Cerebellar cortex (tissue), 1 donor: ENCODE data around the gene CASQ1.
A peak's percentile ranks its signal among the peaks of the same experiment; 100 is the strongest.

Experiments
- DNase-seq: peaks from one replicate; pipeline ENCODE4 v3.0.0-alpha.2; 2015; ENCODE audit warnings: low spot score

Gene CASQ1

DNA sequence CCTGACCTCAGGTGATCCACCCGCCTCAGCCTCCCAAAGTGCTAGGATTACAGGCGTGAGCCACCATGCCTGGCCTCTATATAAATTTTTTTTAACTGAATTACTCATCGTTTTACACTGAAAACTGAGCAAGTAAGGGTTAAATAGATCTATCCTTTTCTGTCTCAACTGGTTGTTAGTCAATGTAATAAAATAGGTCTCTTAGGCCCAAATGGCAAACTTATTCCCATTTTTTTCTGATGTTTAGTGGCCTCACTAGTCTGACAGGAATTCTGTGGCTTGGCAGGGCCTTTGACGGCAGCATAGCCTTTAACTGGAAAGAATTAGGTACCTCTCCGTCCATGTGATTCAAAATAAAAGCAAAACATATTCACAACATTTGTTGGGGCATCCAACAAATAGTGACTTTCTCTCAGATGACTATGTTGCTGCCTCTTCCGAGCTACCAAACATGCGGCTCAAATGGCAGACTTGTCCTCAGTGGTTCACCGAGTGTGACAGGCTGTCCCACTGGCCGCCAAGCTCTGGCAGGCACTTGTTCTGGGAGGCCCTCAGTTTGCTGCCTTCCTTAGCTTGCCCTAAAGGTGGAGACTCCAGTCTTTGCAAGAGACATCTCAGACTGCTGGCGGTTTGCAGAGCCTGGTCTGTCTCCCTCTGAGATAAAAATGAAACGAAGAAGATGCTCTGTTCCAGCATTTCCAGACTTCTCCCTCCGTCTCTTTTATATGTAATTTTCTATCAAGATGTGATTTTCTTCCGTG lies 21.6 kb upstream of the CASQ1 start:
- peak; percentile 81 for DNase-seq

DNA sequence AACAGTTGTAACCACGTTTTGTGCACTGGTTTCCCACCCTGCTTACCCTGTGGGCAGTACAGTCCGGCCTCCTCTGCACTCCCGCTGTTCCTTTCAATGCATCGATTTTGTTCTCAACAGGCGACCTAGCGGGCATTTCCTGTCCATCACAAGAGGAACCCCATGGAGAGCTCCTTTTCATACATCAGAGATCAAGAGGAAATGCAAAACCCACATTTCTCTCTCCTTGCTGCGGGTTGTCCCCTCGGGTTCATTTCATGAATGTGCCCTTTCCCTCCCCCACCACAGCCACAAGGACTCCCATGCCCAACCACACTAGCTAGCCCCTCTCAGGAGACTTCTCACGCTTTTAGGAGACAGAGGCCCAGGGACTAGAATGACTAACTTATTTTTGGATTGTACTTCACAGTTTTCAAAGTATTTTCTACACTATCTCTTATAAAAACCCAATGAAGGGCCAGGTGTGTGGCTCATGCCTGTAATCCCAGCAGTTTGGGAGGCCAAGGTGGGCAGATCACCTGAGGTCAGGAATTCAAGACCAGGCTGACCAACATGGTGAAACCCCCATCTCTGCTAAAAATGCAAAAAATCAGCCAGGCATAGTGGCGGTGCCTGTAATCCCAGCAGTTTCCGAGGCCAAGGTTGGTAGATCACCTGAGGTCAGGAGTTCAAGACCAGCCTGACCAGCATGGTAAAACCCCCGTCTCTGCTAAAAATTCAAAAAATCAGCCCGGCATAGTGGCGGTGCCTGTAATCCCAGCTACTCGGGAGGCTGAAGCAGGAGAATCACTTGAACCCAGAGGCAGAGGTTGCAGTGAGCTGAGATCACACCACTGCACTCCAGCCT lies 20.6 kb upstream of the CASQ1 start:
- no peak for DNase-seq

GRCh38 chr1:160171354-160171753 lies 19.0 kb upstream of the CASQ1 start:
- no peak for DNase-seq

DNA sequence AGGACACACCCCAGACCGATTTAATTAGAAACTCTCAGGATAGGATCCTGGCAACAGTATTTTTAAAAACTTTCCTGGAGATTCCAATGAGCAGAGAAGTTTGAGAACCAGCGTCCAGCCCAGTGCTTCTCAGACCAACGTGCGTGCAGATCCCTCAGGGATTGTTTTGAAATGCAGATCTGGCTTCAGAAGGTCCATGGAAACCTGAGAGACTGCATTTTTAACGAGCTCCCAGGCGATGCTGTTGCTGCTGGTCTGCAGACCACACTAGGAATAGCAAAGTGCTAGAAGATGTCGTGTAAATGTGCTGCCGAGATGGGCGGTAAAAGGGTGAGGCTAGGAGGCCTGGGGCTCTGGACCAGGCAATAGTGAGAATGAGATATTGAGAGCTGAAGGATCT lies 18.4 kb upstream of the CASQ1 start:
- DNase-seq, result no peak

- DNase-seq, result no peak
Measured at GRCh38 chr1:160177231-160177630, 13.1 kb upstream of the CASQ1 start.

- no peak for DNase-seq
Measured at GRCh38 chr1:160177667-160178066, 12.7 kb upstream of the CASQ1 start.

DNA sequence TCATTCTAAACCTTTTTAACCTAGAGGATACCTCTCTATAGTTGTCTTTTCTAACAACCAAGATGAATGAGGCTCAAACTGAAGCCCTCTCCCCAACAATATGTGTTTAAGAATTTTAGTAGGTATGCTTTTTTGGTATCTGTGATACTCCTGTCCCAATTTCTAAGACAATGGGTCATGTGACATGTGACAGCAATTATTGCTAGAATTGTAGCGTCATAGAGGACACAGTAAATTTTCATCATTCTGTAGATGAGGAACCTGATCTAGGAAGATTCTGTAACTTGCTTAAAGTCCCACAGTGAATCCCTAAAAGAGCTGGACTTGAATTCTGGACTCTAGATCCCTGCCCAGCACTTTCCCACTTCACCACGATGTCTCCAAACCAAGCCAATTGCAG lies 11.6 kb upstream of the CASQ1 start:
- DNase-seq, result no peak

DNA sequence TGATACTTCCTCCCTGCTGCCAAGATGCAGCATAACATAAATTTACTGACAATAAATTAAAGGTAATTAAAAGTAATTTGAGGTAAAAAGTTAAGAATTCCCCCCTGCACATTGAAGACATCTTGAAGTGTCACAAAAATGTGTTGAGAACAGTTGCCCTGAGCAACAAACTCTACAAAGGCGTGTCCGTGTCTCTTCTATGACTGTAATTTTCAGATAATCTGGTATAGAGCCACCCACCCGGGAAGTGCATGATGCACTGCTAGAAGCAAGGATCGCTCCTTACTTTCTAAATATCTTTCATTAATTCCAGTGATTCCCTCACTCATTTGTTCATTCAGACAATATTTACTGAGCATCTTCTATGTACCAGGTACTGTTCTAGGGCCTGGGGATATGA lies 11.0 kb upstream of the CASQ1 start:
- DNase-seq, result no peak

DNA sequence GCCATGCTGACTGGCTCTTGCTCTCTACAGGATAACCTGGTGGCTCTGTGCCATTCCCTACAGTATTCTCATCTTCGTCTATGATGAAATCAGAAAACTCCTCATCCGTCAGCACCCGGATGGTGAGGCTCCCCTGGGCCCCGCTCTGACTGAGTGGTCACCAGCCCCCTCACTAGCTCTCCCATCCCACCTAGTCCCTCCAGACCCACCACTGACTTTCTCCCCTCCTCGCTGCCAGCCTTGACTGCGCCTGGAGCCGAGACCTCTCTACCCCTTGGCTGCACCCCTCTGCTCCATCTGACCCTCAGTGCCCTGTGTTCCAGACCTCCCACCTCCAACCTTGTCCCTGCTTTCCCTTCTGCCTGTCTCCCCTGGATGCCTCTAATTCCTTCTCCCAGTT lies 4.1 kb upstream of the CASQ1 start:
- DNase-seq, result peak; percentile 20

DNA sequence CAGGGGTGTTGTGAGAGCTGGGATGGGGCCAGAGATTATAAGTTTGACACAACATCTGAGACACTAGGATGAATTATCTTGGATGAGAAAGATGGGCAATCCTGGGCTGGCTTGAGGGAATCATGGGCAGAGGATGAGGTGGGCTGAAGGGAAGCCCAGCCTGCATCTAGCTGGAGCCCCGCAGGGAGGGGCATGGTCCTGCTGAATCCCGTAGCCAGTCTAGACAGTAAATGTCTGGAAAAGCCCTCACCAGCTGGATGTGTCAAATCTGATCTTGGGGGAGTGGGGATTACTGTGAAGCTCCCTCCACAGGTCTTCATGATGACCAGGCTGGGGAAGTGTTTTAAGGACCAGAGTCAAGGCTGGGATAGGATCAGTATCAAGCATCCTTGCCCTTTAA lies 3.6 kb upstream of the CASQ1 start:
- DNase-seq, result no peak

GRCh38 chr1:160187407-160187806 lies 3.0 kb upstream of the CASQ1 start:
- DNase-seq, result no peak

DNA sequence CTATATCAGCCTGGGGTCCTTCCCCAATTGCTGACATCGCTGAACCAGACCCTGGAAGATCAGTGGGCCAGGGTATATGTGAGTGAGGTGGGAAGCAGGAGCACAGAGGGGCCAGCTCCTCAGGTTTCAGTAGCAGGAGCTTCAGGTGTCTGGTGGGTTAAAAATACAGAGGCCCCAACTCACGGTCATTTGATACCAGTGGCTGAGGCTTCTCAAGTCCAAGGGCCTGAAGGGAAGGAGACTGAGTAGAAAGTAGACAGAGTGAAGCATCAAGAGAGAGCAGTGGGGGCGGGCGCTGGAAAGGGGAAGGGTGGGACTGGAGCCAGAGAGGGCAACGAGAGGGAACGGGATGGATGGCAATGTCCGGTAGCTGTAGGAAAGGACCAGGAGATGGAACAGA lies 2.0 kb upstream of the CASQ1 start:
- DNase-seq, result no peak

DNA sequence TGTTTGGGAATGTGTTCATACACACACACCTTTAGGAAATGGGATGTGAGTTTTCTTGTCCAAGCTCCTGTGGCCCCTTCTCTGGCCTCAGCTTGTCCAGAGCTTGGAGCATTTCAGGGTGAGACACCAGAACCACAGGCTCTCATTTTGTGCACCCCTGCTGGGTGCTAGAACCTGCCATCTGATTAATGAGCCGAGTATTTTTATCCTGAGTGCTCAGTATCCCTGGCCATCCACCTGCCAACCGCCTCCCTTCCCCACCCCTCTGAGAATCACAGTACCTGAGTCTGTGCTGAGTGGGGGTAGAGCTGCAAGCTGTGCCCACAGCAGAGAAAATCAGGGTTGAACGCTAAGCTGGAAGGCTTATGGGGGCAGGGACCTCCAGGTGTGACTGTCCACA lies 1.4 kb downstream of the CASQ1 start:
- peak; percentile 87 for DNase-seq

DNA sequence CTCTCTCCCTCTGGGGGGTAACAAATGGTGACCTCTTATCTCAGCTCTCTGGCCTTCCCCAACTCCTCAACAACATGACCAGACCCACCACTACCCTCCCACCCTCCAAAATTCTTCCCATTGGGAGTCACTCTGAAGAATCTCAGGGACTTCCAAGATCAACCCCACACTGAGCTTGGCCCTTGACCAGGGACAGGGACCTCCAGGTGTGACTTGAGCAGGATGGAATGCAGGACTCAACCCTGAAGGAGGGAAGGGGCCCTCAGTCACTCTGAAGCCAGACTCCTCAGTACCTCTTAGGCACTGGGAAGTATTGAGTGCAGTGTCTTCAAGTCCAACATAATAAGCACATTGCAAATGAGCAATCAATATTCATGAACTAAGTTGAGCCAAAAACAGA lies 1.9 kb downstream of the CASQ1 start:
- DNase-seq, result no peak

DNA sequence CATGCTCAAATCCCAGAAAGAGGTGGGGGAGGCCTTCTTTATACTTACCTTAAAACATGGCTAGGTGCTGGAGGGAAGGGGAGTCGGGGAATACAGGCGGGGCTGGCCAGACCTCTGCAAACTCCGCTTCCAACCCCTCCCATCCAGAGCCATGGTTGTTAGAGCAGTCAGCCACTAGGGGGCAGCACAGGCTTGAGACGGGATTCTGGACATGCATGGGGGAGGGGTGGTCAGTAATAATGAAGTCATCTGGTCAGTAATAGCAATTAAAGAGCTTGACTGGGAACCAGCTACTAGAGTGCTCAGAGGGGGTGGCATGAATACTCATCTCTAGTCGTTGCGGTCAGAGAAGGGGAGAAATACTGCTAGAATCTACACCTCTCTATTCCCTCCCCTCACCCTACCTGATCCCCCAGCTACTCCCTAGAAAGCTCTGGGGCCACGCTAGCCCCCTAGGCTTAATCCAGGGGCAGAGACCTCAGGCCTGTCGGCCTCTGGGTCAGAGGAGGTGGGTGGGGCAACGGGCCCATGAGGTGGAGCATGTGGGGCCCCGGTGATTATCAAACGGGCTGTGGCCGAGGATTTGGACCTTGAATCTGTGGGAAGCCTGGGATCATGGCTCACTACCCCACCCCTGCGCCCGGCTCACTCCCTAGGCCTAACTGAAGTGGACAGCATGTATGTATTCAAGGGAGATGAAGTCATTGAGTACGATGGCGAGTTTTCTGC lies 2.9 kb downstream of the CASQ1 start:
- peak; percentile 96 for DNase-seq

DNA sequence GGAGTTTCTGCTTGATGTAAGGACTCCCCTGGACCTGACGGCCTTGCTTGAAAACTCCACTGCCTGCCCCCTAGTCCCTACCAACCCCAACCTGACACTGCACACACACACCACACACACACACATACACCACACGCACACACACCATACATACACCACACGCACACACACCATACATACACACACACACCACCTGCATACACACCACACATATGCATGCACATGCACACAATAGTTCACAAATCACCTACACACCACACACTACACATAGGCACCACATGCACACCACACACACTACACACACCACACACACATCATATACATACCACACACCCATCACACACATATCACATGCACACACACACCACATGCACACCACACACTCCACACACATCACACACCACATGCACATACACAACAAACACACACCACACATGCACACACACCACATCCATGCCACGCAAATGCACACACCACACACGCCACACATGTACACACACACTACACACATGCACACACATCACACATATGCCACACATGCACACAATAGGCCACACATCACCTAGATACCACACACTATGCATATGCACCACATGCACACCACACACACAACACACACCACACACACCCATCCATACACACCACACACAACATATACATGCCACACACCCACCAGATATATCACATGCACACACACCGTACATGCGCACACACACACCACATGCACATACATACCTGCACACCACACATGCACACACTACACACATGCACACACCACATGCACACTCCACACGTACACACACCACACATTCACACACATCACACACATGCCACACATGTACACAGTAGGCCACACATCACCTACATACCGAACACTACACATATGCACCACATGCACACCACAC lies 3.7 kb downstream of the CASQ1 start:
- no peak for DNase-seq

- DNase-seq, result no peak
Measured at GRCh38 chr1:160194737-160195059, 4.3 kb downstream of the CASQ1 start.

DNA sequence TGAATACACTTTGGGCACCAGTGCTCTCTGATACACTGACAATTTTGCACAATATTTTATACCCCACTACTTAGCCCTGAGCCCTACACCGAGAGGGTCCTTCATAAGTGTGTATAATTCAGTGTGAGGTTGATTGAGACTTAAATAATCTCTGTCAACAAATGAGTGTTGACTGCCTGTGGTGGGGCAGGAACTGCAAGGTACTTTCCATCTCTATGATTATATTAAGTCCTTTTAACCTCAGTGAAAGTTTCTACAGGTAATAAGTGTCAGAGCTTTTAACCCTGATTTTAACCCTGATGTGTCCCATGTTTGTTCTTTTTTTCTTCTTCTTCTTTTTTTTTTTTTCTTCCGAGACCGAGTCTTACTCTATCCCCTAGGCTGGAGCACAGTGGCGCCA lies 5.8 kb downstream of the CASQ1 start:
- no peak for DNase-seq

GRCh38 chr1:160197231-160197630 lies 6.9 kb downstream of the CASQ1 start:
- no peak for DNase-seq

GRCh38 chr1:160200786-160201185 lies 10.4 kb downstream of the CASQ1 start:
- no peak for DNase-seq

- no peak for DNase-seq
Measured at GRCh38 chr1:160204526-160205241, 14.3 kb downstream of the CASQ1 start.
